ACC112 (cell line): ENCODE data around the gene HS3ST6.
"Not testable (repeated sequence)": the region's sequence is repeated elsewhere in the genome, so short reads cannot be mapped to it uniquely, and the experiment has no call there.

ENCODE experiments used
- H2AFZ ChIP-seq: fragments of 200-600 bp; sonication (generic); one replicate; pipeline ENCODE4 v1.6.0; 2017; ENCODE audit warnings: antibody characterized with exemption, low read length; ENCODE audit not compliant: unreplicated experiment
- H3K27ac ChIP-seq: fragments of 200-600 bp; sonication (generic); 2 replicates; pipeline ENCODE4 v1.5.1; 2014; ENCODE audit warnings: low read depth, mild to moderate bottlenecking, antibody characterized with exemption, low read length, moderate library complexity
- H3K27me3 ChIP-seq: fragments of 200-600 bp; sonication (generic); 2 replicates; pipeline ENCODE4 v1.6.1; 2014; ENCODE audit warnings: mild to moderate bottlenecking, antibody characterized with exemption, low read length, moderate library complexity, mixed read lengths; ENCODE audit not compliant: insufficient read depth
- H3K36me3 ChIP-seq: fragments of 200-600 bp; sonication (generic); 2 replicates; pipeline ENCODE4 v1.6.1; 2016; ENCODE audit warnings: mild to moderate bottlenecking, antibody characterized with exemption, low read length, moderate library complexity, mixed read lengths; ENCODE audit not compliant: insufficient read depth
- H3K4me1 ChIP-seq: fragments of 200-600 bp; sonication (generic); one replicate; pipeline ENCODE4 v1.6.1; 2016; ENCODE audit warnings: low read length, mixed read lengths; ENCODE audit not compliant: insufficient read depth, unreplicated experiment, control insufficient read depth
- H3K4me3 ChIP-seq: fragments of 200-600 bp; sonication (generic); 2 replicates; pipeline ENCODE4 v1.5.1; 2014; ENCODE audit warnings: mild to moderate bottlenecking, low read depth, low read length
- H3K79me2 ChIP-seq: fragments of 200-600 bp; sonication (generic); one replicate; pipeline ENCODE4 v1.6.0; 2016; ENCODE audit warnings: low read length; ENCODE audit not compliant: control insufficient read depth, unreplicated experiment, insufficient read depth

The HS3ST6 gene

DNA sequence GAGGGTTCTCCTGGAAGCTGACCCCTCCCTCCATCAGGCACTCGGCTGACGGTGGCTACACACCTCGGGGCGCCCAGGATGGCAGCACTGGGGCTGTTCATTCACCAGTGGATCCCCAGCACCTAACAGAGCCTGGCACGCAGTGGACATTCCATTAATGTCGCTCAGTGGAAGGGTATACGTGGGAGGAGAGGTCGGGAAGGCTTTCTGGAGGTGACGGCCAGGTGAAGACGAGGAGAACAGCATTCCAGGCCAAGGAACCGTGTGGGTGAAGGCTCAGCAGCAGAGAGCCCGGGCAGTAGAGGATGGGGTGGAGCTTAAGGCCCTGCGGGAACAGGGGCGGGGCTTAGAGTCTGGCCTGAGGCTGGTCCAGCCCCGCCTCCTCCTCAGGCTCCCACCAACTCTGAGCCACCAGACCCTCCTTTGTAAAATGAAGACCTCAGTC, 2.5 kb upstream of the HS3ST6 start:
- no peak overlapping the region for H3K4me3 ChIP-seq
- no peaks in the 10 kb centered on the region for H3K79me2 ChIP-seq
- H3K27me3 ChIP-seq: peaks cover 60% of the 10 kb centered on the region
- no peak overlapping the region for H3K27ac ChIP-seq
- H2AFZ ChIP-seq: no peak overlapping the region
- no peaks in the 10 kb centered on the region for H3K36me3 ChIP-seq
- H3K4me1 ChIP-seq: peaks cover 5% of the 10 kb centered on the region

DNA sequence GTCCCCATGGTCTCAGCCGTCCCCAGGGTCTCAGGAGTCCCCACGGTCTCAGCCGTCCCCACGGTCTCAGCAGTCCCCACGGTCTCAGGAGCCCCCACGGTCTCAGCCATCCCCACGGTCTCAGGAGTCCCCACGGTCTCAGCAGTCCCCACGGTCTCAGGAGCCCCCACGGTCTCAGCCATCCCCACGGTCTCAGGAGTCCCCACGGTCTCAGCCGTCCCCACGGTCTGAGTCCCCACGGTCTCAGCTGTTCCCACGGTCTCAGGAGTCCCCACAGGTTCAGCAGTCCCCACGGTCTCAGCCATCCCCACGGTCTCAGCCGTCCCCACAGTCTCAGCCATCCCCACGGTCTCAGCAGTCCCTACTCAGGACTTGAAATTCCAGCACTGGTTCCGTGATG, 1.9 kb upstream of the HS3ST6 start:
- H3K36me3 ChIP-seq, H3K27ac ChIP-seq, H3K4me3 ChIP-seq, H3K4me1 ChIP-seq, H3K79me2 ChIP-seq, H2AFZ ChIP-seq: not testable (repeated sequence)
- H3K27me3 ChIP-seq: peaks cover 60% of the 10 kb centered on the region

DNA sequence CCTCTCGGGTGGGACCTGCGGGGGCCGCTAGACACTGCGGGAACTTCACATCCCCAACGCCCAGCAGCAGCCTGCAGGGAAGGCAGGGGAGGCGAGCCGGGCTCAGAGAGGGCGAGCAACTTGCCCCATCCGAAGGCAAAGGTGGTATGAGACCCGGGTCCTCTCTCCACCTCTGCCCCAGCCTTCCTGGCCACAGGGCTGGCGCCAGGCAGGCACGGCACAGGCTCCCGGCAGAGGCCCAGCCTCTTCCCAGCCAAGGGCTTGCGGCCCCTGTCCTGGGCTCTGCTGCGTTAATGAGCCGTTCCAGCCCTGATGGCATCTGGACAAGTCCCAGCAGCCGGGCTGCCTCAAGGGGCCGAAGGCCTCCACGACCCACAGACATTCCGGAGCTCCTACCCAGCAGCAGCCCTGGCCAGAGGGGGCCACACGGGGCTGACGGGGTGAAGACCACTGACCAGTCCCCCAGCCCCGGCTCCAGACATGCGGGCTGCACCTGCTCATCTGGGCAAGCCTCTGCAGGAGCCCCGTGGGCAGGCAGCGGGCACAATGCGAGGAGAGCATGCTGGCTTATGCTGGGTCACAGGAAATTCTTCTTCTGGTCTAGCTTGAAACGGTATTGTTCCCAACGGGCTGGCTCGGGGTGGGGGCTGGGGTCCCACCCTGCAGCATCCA, 1.2 kb upstream of the HS3ST6 start:
- peaks cover 60% of the 10 kb centered on the region for H3K27me3 ChIP-seq
- H3K4me1 ChIP-seq: peaks cover 5% of the 10 kb centered on the region
- H3K79me2 ChIP-seq: no peaks in the 10 kb centered on the region
- H3K36me3 ChIP-seq: no peaks in the 10 kb centered on the region
- no peak overlapping the region for H3K4me3 ChIP-seq
- no peak overlapping the region for H2AFZ ChIP-seq
- no peak overlapping the region for H3K27ac ChIP-seq

DNA sequence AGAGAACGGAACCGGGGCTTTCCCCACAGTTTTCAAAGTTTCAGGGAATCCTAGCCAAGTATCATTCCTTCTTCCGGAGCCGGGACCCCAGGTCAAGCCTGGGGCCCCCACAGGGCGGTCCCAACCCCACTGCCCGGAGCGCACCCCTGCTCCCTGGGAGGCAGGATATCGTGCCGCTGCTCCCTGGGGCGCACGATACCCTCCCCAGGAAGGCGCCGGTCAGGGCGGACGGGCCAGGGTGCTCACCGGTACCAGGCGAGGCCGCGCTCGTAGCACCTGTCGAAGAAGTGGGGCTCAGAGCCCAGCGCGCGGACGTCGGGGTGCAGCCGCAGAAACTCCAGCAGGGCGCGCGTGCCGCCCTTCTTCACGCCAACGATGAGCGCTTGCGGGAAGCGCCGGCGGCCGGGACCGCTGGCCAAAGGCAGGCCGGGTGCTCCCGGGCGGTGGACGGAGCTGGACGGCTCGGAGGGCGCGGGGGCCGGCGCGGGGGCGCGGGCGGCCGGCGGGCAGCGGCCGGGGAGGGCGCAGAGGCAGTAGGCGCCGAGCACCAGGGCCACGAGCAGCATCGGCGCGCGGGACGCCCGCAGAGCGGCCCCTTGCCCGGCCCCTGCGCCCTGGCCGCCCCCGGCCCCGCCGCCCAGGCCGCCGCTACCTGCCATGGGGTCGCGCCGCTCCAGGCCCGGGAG, 407 bp downstream of the HS3ST6 start:
- H3K79me2 ChIP-seq: no peaks in the 10 kb centered on the region
- no peak overlapping the region for H3K4me3 ChIP-seq
- H2AFZ ChIP-seq: no peak overlapping the region
- H3K4me1 ChIP-seq: no peaks in the 10 kb centered on the region
- no peak overlapping the region for H3K27ac ChIP-seq
- H3K36me3 ChIP-seq: no peaks in the 10 kb centered on the region
- peaks cover 56% of the 10 kb centered on the region for H3K27me3 ChIP-seq

DNA sequence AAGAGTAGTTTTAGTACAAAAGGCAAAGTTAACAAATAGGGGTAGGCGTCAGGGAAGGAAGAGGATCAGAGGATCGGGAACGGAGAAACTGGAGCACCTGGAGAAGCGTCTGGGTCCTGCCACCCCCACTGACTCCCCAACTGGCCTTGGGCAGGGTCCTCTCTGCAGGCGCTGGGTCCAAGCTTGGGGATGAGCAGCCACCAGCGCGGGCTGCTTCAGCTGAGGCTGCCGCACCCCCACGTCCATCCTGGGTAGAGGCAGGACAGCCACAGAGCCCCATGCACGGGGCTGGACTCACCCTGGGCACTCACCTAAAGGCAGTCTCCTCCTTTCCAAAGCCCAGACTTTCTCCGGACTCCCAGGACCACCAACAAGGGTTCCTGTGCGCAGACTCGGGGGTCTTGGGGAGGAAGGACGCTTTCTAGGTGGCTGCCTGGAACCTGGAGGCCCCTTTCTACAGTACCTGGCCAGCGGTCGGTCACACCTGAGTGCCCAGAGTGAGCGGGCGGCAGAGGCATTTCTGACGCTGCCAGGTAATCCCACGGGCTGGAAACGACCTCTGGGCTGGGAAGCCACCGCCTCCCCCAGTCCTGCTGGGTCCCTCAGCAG, 1.1 kb downstream of the HS3ST6 start:
- peaks cover 49% of the 10 kb centered on the region for H3K27me3 ChIP-seq
- no peak overlapping the region for H2AFZ ChIP-seq
- H3K4me1 ChIP-seq: no peaks in the 10 kb centered on the region
- H3K36me3 ChIP-seq: no peaks in the 10 kb centered on the region
- H3K79me2 ChIP-seq: no peaks in the 10 kb centered on the region
- no peak overlapping the region for H3K4me3 ChIP-seq
- no peak overlapping the region for H3K27ac ChIP-seq

DNA sequence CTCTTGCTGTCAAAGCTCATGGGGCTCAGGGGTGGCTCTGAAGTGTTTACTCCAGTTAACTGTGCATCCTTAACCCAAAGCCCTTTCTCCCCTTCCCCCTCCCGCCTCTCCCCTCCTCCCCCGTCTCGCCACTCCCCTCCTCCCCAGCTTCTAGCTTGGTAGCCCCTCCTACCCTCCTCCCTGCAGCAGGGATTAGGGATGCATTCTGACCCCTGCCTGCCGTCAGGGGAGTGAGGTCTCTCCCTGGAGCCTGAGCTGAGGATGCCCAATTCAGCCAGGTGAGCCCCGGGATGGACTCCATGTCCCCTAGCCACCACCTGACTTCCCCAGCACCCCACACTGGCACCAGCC, 1.6 kb downstream of the HS3ST6 start:
- Histone ChIP-seq H3K4me3 (no peak overlapping the region), H3K27me3 (peaks cover 49% of the 10 kb centered on the region), H3K4me1 (no peaks in the 10 kb centered on the region), H2AFZ (no peak overlapping the region), H3K79me2 (no peaks in the 10 kb centered on the region), H3K27ac (no peak overlapping the region), H3K36me3 (no peaks in the 10 kb centered on the region)

DNA sequence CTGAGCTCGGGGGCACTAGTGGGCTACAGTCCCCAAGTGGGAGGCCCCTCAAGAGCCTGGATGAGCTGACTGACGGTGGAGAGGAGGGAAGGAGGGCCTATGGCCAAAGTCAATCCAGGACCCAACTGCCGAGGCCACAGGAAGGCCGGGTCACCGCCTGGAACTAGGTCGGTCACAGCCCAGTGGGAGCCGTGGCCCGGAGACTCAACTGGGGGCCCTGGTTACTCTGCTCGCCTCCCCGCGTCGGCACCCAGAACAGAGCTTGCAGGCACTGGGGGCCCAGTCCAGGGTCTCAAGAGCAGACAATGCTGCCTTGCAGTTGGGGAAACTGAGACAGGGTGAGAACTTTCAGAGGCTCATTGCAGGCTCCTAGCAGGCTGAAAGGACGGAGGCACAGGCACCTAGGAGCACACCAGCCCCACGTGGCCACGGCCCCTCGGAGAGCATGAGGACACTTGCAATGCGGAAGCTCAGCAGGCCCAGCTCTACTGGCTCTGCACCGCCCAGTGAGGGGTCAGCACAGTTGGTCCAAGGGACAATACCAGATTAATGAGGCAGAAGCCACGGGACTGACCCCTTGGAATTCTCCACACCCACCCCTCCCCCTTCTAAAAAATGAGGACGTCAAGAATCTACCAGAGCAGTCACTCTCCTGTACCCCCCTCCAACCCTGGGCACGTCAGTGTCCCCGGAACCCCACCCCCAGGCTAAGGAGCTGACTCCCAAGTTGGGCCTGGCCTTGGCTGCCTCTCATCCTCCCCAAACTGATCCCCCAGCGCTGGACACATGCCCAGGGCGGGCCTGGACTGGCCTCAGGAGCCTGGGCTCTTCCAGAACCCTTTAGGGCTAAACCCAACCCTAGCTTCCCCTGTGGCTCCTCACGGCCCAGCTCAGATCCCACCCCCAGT, 2.2 kb downstream of the HS3ST6 start:
- Histone ChIP-seq H2AFZ (no peak overlapping the region), H3K79me2 (no peaks in the 10 kb centered on the region), H3K36me3 (no peaks in the 10 kb centered on the region), H3K27ac (no peak overlapping the region), H3K4me3 (no peak overlapping the region), H3K27me3 (peaks cover 43% of the 10 kb centered on the region), H3K4me1 (no peaks in the 10 kb centered on the region)

DNA sequence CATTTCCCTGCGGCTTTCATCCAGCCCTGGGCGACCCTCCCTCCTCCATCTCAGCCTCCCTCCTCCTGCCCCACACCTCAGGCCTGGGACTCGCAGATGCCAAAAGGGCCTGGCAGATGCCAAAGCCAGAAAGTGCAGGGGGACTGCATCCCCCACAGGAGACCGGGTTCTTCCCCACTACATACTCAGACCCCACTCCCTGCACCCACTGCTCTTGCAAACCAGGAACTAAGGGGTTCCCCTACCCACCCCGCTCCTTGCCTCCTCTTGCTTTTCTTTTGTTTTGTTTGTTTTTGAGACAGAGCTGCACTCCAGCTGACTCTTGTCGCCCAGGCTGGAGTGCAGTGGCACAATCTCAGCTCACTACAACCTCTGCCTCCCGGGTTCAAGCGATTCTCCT, 3.2 kb downstream of the HS3ST6 start:
- Histone ChIP-seq H3K36me3 (no peaks in the 10 kb centered on the region), H2AFZ (no peak overlapping the region), H3K79me2 (no peaks in the 10 kb centered on the region), H3K27me3 (peaks cover 33% of the 10 kb centered on the region), H3K27ac (no peak overlapping the region), H3K4me3 (no peak overlapping the region), H3K4me1 (no peaks in the 10 kb centered on the region)

DNA sequence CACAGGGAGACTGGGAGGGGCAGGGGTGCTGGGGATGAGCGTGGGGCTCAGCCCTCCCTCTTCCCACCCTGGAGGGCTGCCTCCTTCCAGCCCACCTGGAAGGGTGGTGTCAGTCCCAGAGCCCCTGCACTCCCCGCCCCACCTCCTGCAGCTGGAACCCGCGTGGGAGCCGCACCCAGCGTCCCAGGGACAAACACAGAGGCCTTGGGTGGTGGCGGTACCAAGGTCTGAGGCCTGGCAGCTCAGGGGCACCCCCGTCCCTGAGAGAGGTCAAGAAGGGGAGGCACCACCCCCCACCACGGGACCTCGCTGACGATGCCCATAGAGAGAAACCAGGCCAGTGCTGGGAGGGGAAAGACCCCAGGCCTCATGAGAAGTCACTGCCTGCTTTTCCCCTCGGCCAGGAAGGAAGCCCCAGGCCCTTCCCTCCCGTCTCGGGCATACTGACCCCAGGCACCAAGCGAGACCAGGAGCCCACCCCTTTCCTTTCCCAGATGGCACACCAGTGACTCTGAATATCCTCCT, 4.1 kb downstream of the HS3ST6 start:
- no peaks in the 10 kb centered on the region for H3K79me2 ChIP-seq
- H3K27ac ChIP-seq: no peak overlapping the region
- H3K36me3 ChIP-seq: no peaks in the 10 kb centered on the region
- no peak overlapping the region for H3K4me3 ChIP-seq
- no peak overlapping the region for H2AFZ ChIP-seq
- H3K27me3 ChIP-seq: peaks cover 24% of the 10 kb centered on the region
- H3K4me1 ChIP-seq: no peaks in the 10 kb centered on the region

DNA sequence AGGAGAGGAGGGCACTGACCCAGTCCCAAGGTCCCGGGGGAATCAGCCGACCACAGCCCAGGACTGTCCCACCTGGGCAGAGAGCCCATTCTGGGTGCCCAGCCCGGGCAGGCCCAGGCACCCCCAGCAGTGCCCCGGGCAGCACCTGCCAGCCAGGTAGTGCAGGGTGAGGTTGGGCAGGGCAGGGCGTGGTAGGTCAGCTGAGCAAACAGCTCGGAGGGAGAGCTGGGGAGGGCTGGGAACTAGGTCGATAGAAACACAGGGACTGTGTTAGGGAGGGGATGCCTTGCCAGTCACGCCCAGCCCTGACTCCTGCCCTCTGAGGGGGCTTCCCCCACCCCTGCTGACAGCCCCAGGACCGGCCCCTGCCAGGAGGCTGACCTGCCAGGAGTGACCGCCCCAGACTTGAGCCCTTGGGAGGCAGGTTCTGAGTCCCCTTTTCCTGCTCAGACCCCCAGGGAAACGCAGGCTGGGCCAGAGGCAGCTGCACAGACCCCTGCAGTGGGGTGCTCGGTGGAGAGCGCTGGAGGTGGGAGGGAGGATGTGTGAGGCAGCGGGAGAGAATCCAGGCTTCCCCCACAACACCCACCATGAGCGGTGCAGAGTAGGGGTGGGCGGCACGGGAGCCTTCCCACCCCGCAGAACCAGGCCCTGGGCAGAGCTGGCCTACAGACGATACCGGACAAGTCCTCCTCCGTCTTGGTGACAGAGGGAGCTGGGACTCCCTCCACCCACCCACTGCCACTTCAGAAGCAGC, 4.7 kb downstream of the HS3ST6 start:
- H3K79me2 ChIP-seq: no peaks in the 10 kb centered on the region
- no peaks in the 10 kb centered on the region for H3K4me1 ChIP-seq
- peaks cover 18% of the 10 kb centered on the region for H3K27me3 ChIP-seq
- no peak overlapping the region for H2AFZ ChIP-seq
- no peaks in the 10 kb centered on the region for H3K36me3 ChIP-seq
- H3K4me3 ChIP-seq: no peak overlapping the region
- H3K27ac ChIP-seq: no peak overlapping the region
